Stimulated activated naive B cell treated with anti-CD40 and anti-IgM and Interleukin-4, amounts not matched to agents 10 μg/mL and 1 μg/mL and 100 μg/mL, for 72 hours (primary cell): Measurements from ENCODE around the gene ALG8.
"Not testable (repeated sequence)": the region's sequence is repeated elsewhere in the genome, so short reads cannot be mapped to it uniquely, and the experiment has no call there.

ENCODE experiments used
- ATAC-seq, 2 donors: fragments of 150-1000 bp; cut with Tn5 transposase; replicated peaks; 2 replicates each; pipeline ENCODE4 v1.10.0; 2021; ENCODE audit warnings: moderate library complexity in 1 of 2
- DNase-seq: peaks from one replicate; pipeline ENCODE4 v3.0.0; 2021
- H3K27ac Mint-ChIP-seq: one replicate; pipeline ENCODE4 v1.8.0; 2022; ENCODE audit warnings: mild to moderate bottlenecking, mixed read lengths
- H3K27me3 Mint-ChIP-seq, 2 donors: one replicate each; pipeline ENCODE4 v1.8.0; 2022; ENCODE audit warnings: mixed read lengths in 2 of 2
- H3K36me3 Mint-ChIP-seq, 2 donors: one replicate each; pipeline ENCODE4 v1.8.0; 2022; ENCODE audit warnings: mixed read lengths in 2 of 2, mild to moderate bottlenecking in 1 of 2
- H3K4me1 Mint-ChIP-seq, 2 donors: one replicate each; pipeline ENCODE4 v1.8.0; 2022; ENCODE audit warnings: mixed read lengths in 2 of 2, mild to moderate bottlenecking in 1 of 2
- H3K4me3 Mint-ChIP-seq, 2 donors: one replicate each; pipeline ENCODE4 v1.8.0; 2022; ENCODE audit warnings: mild to moderate bottlenecking in 2 of 2, mixed read lengths in 2 of 2, moderate library complexity in 1 of 2
- H3K9me3 Mint-ChIP-seq, 2 donors: one replicate each; pipeline ENCODE4 v1.8.0; 2022; ENCODE audit warnings: mixed read lengths in 2 of 2, mild to moderate bottlenecking in 1 of 2

The ALG8 gene

DNA sequence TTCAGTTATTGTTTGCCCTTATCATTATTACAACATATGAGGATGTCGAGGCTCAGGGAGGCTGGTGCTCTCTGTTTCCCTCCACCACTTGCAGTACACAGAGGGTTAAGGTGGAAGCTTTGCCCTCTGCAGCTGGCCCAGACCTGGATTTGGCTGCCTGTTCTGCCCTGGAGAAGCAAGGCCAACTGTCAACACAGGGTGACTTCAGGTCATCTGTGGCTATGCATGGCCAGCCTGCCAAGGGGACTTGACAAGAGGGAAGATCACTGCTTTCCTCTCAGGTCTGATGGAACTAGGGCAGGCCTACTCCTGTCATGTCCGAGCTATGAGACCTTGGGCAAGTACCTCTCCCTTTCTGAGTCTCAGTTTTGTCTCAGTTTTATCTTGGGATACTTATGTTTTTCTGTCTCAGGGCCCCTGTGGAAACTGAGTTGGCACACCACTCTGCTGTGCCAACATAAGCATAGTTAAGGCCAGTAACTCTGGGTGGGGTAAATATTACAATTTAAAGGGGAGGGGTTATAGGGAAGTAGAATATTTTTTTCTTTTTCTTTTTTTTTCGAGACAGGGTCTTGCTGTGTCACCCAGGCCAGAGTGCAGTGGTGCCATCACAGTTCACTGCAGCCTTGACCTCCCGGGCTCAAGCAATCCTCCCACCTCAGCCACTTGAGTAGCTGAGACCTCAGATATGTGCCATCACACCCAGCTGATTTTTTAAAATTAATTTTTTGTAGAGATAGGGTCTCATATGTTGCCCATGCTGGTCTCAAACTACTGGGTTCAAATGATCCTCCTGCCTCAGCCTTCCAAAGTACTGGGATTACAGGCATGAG is 78.1 kb downstream of the ALG8 start:
- Mint-ChIP-seq H3K27ac (no peak overlapping the region), H3K27me3 (no peaks in the 10 kb centered on the region), H3K4me3 (no peak overlapping the region), H3K36me3 (peaks cover 8 to 12% of the 10 kb centered on the region in 2 donors), H3K4me1 (peaks cover 2 to 11% of the 10 kb centered on the region in 2 donors), H3K9me3 (no peaks in the 10 kb centered on the region)
- DNase-seq (no peak), ATAC-seq (no peak)

- DNase-seq, result no peak
- Mint-ChIP-seq H3K4me3 (no peak overlapping the region), H3K9me3 (no peaks in the 10 kb centered on the region), H3K27ac (no peak overlapping the region), H3K4me1 (peaks cover 2 to 6% of the 10 kb centered on the region in 2 donors), H3K36me3 (peaks cover 8 to 12% of the 10 kb centered on the region in 2 donors), H3K27me3 (no peaks in the 10 kb centered on the region)
- ATAC-seq, result no peak
Measured at GRCh38 chr11:78060533-78060932, 78.9 kb downstream of the ALG8 start.

- not testable (repeated sequence) for H3K36me3 Mint-ChIP-seq, H3K9me3 Mint-ChIP-seq, DNase-seq, ATAC-seq, H3K27me3 Mint-ChIP-seq, H3K27ac Mint-ChIP-seq, H3K4me3 Mint-ChIP-seq, H3K4me1 Mint-ChIP-seq
Measured at GRCh38 chr11:78059749-78060328, 79.6 kb downstream of the ALG8 start.

DNA sequence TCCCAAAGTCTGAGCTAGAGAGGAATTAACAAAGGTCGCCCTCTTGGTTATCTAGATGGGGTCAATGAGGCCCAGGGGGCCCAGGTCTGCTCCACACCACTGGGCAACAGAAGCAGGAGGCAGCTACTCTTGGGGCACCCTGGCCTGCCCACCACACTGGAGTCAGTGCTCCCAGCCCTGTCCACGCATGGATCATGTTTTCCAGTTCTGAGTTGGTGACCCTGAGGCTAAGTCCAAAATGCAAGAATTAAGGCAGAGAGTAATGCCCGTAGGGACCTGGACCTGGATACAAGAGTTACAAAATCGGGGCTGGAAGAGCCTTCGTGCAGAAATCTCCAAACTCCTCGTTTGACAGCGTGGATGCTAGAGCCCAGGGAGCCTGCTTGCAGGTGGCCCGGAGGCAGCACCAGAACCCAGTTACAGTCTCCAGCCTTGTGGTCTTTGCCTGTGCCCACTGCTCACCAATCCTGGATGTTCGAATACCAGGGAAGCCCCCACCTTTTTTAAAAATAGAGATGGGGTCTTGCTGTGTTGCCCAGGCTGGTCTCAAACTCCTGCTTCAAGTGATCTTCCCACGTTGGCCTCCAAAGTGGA is 81.9 kb downstream of the ALG8 start:
- H3K27me3 Mint-ChIP-seq, result no peaks in the 10 kb centered on the region
- H3K4me1 Mint-ChIP-seq, result no peaks in the 10 kb centered on the region
- ATAC-seq (no peak), DNase-seq (no peak)
- H3K36me3 Mint-ChIP-seq, result peaks cover 0 to 2% of the 10 kb centered on the region in 2 donors
- H3K4me3 Mint-ChIP-seq, result no peak overlapping the region
- no peaks in the 10 kb centered on the region for H3K9me3 Mint-ChIP-seq
- no peak overlapping the region for H3K27ac Mint-ChIP-seq

DNA sequence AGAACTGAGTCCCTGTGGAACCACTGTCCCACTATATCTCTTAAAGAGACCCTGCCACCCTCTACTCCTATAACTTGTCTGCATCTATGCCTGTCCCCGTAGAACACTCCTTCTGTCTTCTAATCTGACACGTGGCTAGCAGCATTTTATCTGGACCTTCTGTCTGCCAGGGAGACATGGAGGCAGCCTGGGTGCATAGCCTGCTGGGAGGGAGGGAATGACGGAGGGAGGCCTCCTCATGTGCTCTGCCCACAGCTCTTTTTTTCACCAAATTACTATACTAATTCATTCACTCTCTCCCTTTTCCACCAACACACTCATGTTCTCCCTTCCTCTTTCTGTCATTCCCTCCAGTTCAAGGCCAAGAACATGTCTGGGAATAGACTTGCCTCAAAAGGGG is 83.3 kb downstream of the ALG8 start:
- Mint-ChIP-seq H3K27me3 (no peaks in the 10 kb centered on the region), H3K4me3 (no peak overlapping the region), H3K36me3 (peaks cover 0 to 2% of the 10 kb centered on the region in 2 donors), H3K27ac (no peak overlapping the region), H3K9me3 (no peaks in the 10 kb centered on the region), H3K4me1 (no peaks in the 10 kb centered on the region)
- DNase-seq, result no peak
- ATAC-seq, result no peak

GRCh38 chr11:78054971-78055370 is 84.5 kb downstream of the ALG8 start:
- no peaks in the 10 kb centered on the region for H3K9me3 Mint-ChIP-seq
- H3K27me3 Mint-ChIP-seq, result no peaks in the 10 kb centered on the region
- DNase-seq (no peak), ATAC-seq (no peak)
- no peak overlapping the region for H3K27ac Mint-ChIP-seq
- no peak overlapping the region for H3K4me3 Mint-ChIP-seq
- peaks cover 0 to 2% of the 10 kb centered on the region in 2 donors for H3K36me3 Mint-ChIP-seq
- no peaks in the 10 kb centered on the region for H3K4me1 Mint-ChIP-seq

DNA sequence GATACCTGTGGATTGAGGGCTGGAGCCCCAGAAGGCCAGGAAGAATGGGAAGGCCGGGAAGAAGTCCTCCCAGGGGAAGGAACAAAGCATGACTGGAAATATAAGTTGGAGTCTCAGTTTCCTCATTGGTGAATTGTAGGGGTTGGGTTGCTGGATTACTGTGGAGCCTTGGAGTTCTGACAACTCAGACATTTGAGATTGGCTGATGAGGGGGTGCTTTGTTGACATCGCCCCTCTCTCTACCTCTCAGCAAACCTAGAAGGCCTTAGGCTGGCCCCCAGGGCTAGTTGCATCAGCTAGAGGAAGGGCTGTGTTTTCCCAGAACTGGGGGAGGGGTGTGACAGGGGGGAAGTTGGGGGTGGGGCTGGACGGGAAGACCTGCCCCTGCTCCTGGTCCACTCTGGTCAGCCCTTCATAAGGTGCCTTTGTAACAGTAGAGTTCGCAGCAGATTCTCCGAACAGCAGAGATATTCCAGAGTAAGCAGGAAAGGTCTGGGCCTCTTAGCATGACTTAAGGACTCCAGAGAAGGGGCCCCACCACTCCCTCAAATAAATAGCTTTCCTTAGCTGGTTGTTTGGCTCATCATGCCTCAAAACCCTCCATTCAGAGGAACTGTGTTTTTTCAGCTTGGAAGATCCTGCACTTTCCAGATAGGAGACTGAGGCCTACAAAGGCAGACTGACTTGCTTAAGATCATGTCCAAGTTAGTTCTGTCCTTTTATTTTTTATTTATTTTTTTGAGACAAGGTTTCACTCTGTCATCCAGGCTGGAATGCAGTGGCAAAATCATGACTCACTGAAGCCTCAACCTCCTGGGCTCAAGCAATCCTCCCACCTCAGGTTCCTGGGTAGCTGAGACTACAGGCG is 88.2 kb downstream of the ALG8 start:
- H3K9me3 Mint-ChIP-seq, result no peaks in the 10 kb centered on the region
- H3K36me3 Mint-ChIP-seq, result peaks cover 0 to 2% of the 10 kb centered on the region in 2 donors
- DNase-seq (no peak), ATAC-seq (no peak)
- H3K4me3 Mint-ChIP-seq, result no peak overlapping the region
- no peaks in the 10 kb centered on the region for H3K27me3 Mint-ChIP-seq
- H3K27ac Mint-ChIP-seq, result no peak overlapping the region
- H3K4me1 Mint-ChIP-seq, result peaks cover 3% of the 10 kb centered on the region in 2 donors
